Cardiac muscle cell (in vitro differentiated cells and primary cell): ENCODE data around the gene ASB16. TPM values are rescaled to one million over a fixed set of nuclear protein-coding genes. Genes with fewer than 3 reads are reported as not detected.
"Not testable (repeated sequence)": the region's sequence is repeated elsewhere in the genome, so short reads cannot be mapped to it uniquely, and the experiment has no call there.

Experiments used
- DNase-seq, 2 donors: peaks; one replicate each; pipeline versions ENCODE4 v3.0.0 to v3.0.0-alpha.2; 2010 to 2017; ENCODE audit warnings: low read depth in 1 of 2, low spot score in 1 of 2
- H3K27ac ChIP-seq: fragments of 200-600 bp; sonication (generic); 2 replicates; pipeline ENCODE4 v1.5.1; 2016
- H3K27me3 ChIP-seq: fragments of 200-600 bp; sonication (generic); 2 replicates; pipeline ENCODE4 v1.6.0; 2016; ENCODE audit warnings: control low read depth
- H3K36me3 ChIP-seq: fragments of 200-600 bp; sonication (generic); 2 replicates; pipeline ENCODE4 v1.5.1; 2016; ENCODE audit warnings: control low read depth
- H3K4me1 ChIP-seq: fragments of 200-600 bp; sonication (generic); 2 replicates; pipeline ENCODE4 v1.8.1; 2017; ENCODE audit warnings: low read depth, mild to moderate bottlenecking, mixed run types
- H3K4me3 ChIP-seq: fragments of 200-600 bp; sonication (generic); 2 replicates; pipeline ENCODE4 v1.5.1; 2016; ENCODE audit warnings: mild to moderate bottlenecking
- H3K9me3 ChIP-seq: fragments of 200-600 bp; sonication (generic); 2 replicates; pipeline ENCODE4 v1.5.1; 2017; ENCODE audit warnings: low read depth, mild to moderate bottlenecking, control low read depth
- CTCF ChIP-seq: IDR thresholded peaks from 2 replicates; pipeline ENCODE4 v1.5.1; 2012; ENCODE audit warnings: low read depth, mild to moderate bottlenecking, low read length
- polyA plus RNA-seq: library from polyadenylated mRNA; unstranded; fragments of >200 nt; fragmentation: Nextera tagmentation; extraction: Ambion mirVana; gene quantifications from 2 replicates; pipeline ENCODE4 v1.2.1, GENCODE V29; 2016
- total RNA-seq: library from RNA; depleted of rRNA; stranded (reverse); fragments of >200 nt; gene quantifications from 2 replicates; pipeline ENCODE4 v1.2.3, GENCODE V29; 2016

ASB16 gene
- total and polyA plus RNA-seq, 2 experiments from 2014 or later = 5.5 to 6.4 TPM

- Histone ChIP-seq H3K4me3 (no peak overlapping the region), H3K4me1 (peaks cover 55% of the 10 kb centered on the region), H3K36me3 (no peaks in the 10 kb centered on the region), H3K27me3 (no peaks in the 10 kb centered on the region), H3K9me3 (no peaks in the 10 kb centered on the region), H3K27ac (peak overlapping the region; percentile 93)
- TF ChIP-seq CTCF = no peak
- peak in 1 of 2 donors; percentile 64 for DNase-seq
These were observed 23.8 kb upstream of the ASB16 start for GRCh38 chr17:44146375-44147346.

- Histone ChIP-seq H3K4me3 (no peak overlapping the region), H3K27ac (peak overlapping the region; percentile 93), H3K9me3 (no peaks in the 10 kb centered on the region), H3K27me3 (no peaks in the 10 kb centered on the region), H3K4me1 (peaks cover 56% of the 10 kb centered on the region), H3K36me3 (no peaks in the 10 kb centered on the region)
- no peak for TF ChIP-seq CTCF
- peak in 1 of 2 donors; percentile 18 for DNase-seq
These were observed 22.7 kb upstream of the ASB16 start for GRCh38 chr17:44147812-44148211.

GRCh38 chr17:44149066-44149465 lies 21.4 kb upstream of the ASB16 start:
- H3K36me3 ChIP-seq = not testable (repeated sequence)

GRCh38 chr17:44149750-44150329 lies 20.7 kb upstream of the ASB16 start:
- Histone ChIP-seq H3K36me3 (no peaks in the 10 kb centered on the region), H3K27me3 (no peaks in the 10 kb centered on the region), H3K27ac (no peak overlapping the region), H3K4me3 (no peak overlapping the region), H3K4me1 (peaks cover 52% of the 10 kb centered on the region), H3K9me3 (no peaks in the 10 kb centered on the region)
- TF ChIP-seq CTCF = no peak
- DNase-seq = no peak

More at GRCh38 chr17:44149066-44149465, 21.4 kb upstream of the ASB16 start:
- not testable (repeated sequence) for DNase-seq, H3K27me3 ChIP-seq, H3K9me3 ChIP-seq, H3K4me3 ChIP-seq
- peaks cover 56% of the 10 kb centered on the region for H3K4me1 ChIP-seq
- peak overlapping the region; percentile 93 for H3K27ac ChIP-seq

GRCh38 chr17:44152875-44153274 lies 17.6 kb upstream of the ASB16 start:
- no peak for TF ChIP-seq CTCF
- no peak for DNase-seq
- peaks cover 22% of the 10 kb centered on the region for H3K4me1 ChIP-seq
- H3K36me3 ChIP-seq = no peaks in the 10 kb centered on the region
- H3K9me3 ChIP-seq = no peaks in the 10 kb centered on the region
- H3K27me3 ChIP-seq = no peaks in the 10 kb centered on the region
- H3K4me3 ChIP-seq = no peak overlapping the region
- H3K27ac ChIP-seq = no peak overlapping the region

- H3K27me3 ChIP-seq = no peaks in the 10 kb centered on the region
- H3K9me3 ChIP-seq = no peaks in the 10 kb centered on the region
- H3K27ac ChIP-seq = no peak overlapping the region
- H3K4me3 ChIP-seq = no peak overlapping the region
- peaks cover 17% of the 10 kb centered on the region for H3K4me1 ChIP-seq
- no peaks in the 10 kb centered on the region for H3K36me3 ChIP-seq
- no peak for DNase-seq
- no peak for TF ChIP-seq CTCF
These were observed 15.0 kb upstream of the ASB16 start for GRCh38 chr17:44155488-44155887.
